GM19099 (cell line): Measurements from ENCODE around the gene PRR15L.

Experiments used
- POLR2A ChIP-seq: IDR thresholded peaks from 3 replicates; pipeline ENCODE4 v1.6.1; 2011; ENCODE audit warnings: low read depth; ENCODE audit not compliant: insufficient read length; ENCODE audit errors: extremely low read depth

PRR15L gene

DNA sequence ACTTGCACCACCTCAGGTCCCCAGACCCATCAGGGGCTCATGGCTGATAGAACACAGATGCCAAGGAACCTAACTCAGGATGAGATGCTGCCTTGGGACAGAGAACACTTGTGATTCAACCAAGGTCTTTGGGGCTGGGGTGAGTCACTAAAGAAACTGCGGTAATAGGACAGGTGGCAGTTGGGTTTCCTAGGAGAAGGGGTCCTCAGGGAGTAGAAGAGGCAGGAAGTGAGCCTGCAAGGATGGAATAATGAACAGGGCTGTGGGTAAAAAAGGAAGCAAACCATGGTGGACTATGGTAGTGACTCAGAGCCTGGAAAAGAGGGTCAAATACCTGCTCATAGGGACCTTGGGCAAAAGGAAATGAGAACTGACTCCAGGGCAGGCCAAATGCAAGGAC is 22.8 kb downstream of the PRR15L start:
- TF ChIP-seq POLR2A: no peak

- TF ChIP-seq POLR2A: no peak
Observed at GRCh38 chr17:47931848-47932247, 25.8 kb downstream of the PRR15L start.

DNA sequence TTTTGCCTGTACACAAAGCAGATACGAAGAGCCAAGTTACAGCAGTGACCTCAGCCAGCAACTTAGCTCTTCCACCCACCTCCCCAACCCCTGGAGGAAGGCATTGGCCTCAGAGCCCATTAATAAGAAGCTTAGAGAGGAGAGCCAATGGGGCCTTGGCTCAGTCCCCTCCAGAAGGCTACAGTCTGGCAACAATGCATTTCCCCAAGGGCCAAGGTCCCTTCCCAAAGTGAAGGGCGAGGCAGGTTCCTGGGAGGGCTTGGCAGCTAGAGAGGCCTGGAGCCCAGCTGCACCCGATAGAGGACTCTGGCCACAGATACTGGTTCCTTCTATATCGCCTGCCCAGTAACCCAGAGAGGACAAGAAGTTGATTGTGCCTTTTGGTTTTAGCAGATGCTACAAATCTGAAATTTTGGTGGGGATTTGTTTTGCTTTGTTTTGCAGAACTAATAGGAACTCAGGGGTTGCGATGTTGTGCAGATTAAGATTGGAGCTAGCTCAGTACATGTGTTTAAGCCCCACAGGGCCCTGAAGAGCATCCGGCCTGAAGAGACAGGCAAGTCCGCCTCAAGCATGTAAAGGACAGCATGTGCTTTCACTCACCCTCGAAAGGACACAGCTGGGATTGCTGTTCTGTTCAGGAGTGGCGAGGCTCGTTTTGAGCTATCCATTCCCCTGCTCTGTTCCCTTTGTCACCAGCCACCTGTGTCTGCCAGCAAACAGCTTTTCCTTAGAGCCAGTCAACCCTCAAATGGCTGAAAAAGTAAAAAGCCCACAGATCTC is 28.3 kb downstream of the PRR15L start:
- no peak for TF ChIP-seq POLR2A

DNA sequence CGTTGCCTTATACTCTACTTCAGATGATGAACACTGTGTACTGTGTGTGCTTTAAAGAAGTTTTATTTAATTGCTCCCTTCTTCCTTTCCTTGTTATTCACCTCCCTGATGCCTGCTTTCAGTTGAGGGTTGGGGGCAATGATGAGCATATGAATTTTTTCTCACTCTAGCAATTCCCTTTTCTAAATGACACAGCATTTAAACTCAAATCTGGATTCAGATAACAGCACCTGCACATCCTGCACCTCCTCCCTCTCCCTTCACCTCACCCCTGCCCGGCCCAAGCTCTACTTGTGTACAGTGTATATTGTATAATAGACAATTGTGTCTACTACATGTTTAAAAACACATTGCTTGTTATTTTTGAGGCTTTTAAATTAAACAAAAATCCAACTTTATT is 29.3 kb downstream of the PRR15L start:
- TF ChIP-seq POLR2A: no peak

GRCh38 chr17:47927821-47928400 is 29.8 kb downstream of the PRR15L start:
- TF ChIP-seq POLR2A: no peak

- no peak for TF ChIP-seq POLR2A
Observed at GRCh38 chr17:47925678-47925988, 32.0 kb downstream of the PRR15L start.

- no peak for TF ChIP-seq POLR2A
Observed at GRCh38 chr17:47924785-47925677, 32.7 kb downstream of the PRR15L start.

- TF ChIP-seq POLR2A: no peak
Observed at GRCh38 chr17:47918991-47919390, 38.7 kb downstream of the PRR15L start.

DNA sequence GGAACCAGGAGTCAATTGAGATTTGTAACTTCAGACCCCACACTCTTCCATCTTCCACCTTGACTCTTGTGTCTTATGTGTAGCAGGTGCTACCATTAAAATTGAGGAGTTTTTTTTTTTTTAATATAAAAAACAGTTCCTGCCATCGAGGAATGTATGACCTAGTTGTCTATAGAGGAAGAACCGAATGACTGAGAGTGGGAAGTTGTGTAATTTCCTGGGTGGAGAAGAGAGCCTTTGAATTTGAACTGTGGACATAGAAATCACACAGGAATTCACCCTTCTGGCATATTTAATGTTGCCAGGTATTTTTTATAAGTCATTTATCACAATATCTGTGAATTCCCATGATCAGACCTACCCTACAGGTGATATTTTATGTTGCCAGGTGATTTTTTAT is 39.7 kb downstream of the PRR15L start:
- TF ChIP-seq POLR2A: no peak

- TF ChIP-seq POLR2A: no peak
Observed at GRCh38 chr17:47917581-47917980, 40.1 kb downstream of the PRR15L start.

DNA sequence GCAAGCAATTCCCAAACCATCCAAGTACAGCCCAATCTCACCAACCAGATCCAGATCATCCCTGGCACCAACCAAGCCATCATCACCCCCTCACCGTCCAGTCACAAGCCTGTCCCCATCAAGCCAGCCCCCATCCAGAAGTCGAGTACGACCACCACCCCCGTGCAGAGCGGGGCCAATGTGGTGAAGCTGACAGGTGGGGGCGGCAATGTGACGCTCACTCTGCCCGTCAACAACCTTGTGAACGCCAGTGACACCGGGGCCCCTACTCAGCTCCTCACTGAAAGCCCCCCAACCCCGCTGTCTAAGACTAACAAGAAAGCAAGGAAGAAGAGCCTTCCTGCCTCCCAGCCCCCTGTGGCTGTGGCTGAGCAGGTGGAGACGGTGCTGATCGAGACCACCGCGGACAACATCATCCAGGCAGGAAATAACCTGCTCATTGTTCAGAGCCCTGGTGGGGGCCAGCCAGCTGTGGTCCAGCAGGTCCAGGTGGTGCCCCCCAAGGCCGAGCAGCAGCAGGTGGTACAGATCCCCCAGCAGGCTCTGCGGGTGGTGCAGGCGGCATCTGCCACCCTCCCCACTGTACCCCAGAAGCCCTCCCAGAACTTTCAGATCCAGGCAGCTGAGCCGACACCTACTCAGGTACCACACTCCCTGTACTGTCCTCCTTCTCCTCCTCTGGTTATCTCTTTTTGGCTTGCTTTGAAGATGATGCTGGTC is 41.0 kb downstream of the PRR15L start:
- TF ChIP-seq POLR2A: no peak

- no peak for TF ChIP-seq POLR2A
Observed at GRCh38 chr17:47915776-47916398, 41.8 kb downstream of the PRR15L start.

DNA sequence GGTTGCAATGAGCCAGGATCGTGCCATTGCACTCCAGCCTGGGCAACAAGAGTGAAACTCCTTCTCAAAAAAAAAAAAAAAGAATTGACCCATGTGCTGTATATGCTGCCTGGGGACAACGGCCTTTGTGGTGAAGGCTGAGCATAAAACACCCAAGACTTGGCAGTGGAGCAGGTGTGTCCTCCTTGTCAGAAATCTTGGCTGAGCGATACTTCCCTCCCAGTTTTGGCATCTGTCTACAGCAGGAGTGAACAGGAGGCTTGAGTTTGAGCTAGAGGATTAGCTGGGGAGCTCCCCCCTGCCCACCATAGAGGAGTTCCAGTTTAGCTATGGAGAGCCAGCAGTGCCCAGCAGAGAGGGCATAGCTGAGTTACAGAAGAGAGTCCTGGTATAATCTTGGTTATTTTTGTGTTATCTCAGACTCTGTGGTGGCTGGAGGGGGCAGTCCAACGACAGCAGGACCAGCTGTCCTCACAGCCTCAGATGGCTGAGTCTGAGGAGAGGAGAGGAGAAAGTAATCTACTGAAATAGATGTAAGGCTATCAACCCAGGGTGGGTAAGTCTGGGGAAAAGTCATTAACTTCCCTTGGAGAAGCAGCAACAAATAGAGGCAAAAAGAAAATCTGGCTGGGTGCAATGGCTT is 43.3 kb downstream of the PRR15L start:
- TF ChIP-seq POLR2A: no peak

GRCh38 chr17:47913050-47913449 is 44.6 kb downstream of the PRR15L start:
- TF ChIP-seq POLR2A: no peak
